Stimulated activated CD4-positive, alpha-beta T cell treated with anti-CD3 and anti-CD28 coated beads, Interleukin-1b, Interleukin-23, amount 100 ng/mL, for 4 hours (primary cell): ENCODE results near the gene KRTAP10-1.

ENCODE experiments used
- DNase-seq, 2 donors: peaks; one replicate each; pipeline ENCODE4 v3.0.0-alpha.2; 2020; ENCODE audit warnings: low read depth in 2 of 2

The KRTAP10-1 gene

GRCh38 chr21:44548922-44549321 is 8.9 kb upstream of the KRTAP10-1 start:
- no peak for DNase-seq

- DNase-seq: no peak
Observed at GRCh38 chr21:44548381-44548780, 8.4 kb upstream of the KRTAP10-1 start.

- DNase-seq: peak; percentile 5 to 9
Observed at GRCh38 chr21:44547656-44548331, 7.8 kb upstream of the KRTAP10-1 start.

GRCh38 chr21:44544566-44544965 is 4.6 kb upstream of the KRTAP10-1 start:
- DNase-seq: no peak

GRCh38 chr21:44542716-44543115 is 2.7 kb upstream of the KRTAP10-1 start:
- DNase-seq: no peak

- no peak for DNase-seq
Observed at GRCh38 chr21:44540741-44541288, 820 bp upstream of the KRTAP10-1 start.

GRCh38 chr21:44539046-44539445 is 949 bp downstream of the KRTAP10-1 start:
- no peak for DNase-seq

- no peak for DNase-seq
Observed at GRCh38 chr21:44537930-44538911, 1.8 kb downstream of the KRTAP10-1 start.

- no peak for DNase-seq
Observed at GRCh38 chr21:44535963-44536362, 4.0 kb downstream of the KRTAP10-1 start.

- no peak for DNase-seq
Observed at GRCh38 chr21:44534688-44535087, 5.3 kb downstream of the KRTAP10-1 start.

GRCh38 chr21:44533891-44534627 is 5.9 kb downstream of the KRTAP10-1 start:
- DNase-seq: no peak

GRCh38 chr21:44533121-44533890 is 6.7 kb downstream of the KRTAP10-1 start:
- DNase-seq: no peak

GRCh38 chr21:44532712-44533111 is 7.3 kb downstream of the KRTAP10-1 start:
- DNase-seq: no peak

GRCh38 chr21:44531606-44532564 is 8.1 kb downstream of the KRTAP10-1 start:
- DNase-seq: no peak

GRCh38 chr21:44530903-44531605 is 8.9 kb downstream of the KRTAP10-1 start:
- DNase-seq: no peak

GRCh38 chr21:44530221-44530902 is 9.6 kb downstream of the KRTAP10-1 start:
- DNase-seq: no peak

GRCh38 chr21:44529503-44530125 is 10.4 kb downstream of the KRTAP10-1 start:
- no peak for DNase-seq

GRCh38 chr21:44529011-44529421 is 11.0 kb downstream of the KRTAP10-1 start:
- DNase-seq: no peak
